T-helper 1 cell (primary cell): ENCODE measurements around the gene EBLN2.
"Not testable (repeated sequence)": the region's sequence is repeated elsewhere in the genome, so short reads cannot be mapped to it uniquely, and the experiment has no call there.

ENCODE experiments used
- DNase-seq, 5 donors: peaks; one replicate each; pipeline ENCODE4 v3.0.0-alpha.2; 2012 to 2020

EBLN2 gene

GRCh38 chr3:73066243-73066642 lies 4.8 kb downstream of the EBLN2 start:
- not testable (repeated sequence) for DNase-seq

- DNase-seq, result no peak
Observed at GRCh38 chr3:73068419-73068818, 7.0 kb downstream of the EBLN2 start.

- DNase-seq, result no peak
Observed at GRCh38 chr3:73069187-73069586, 7.7 kb downstream of the EBLN2 start.

GRCh38 chr3:73069775-73070444 lies 8.5 kb downstream of the EBLN2 start:
- no peak for DNase-seq

- no peak for DNase-seq
Observed at GRCh38 chr3:73070675-73071575, 9.5 kb downstream of the EBLN2 start.

- DNase-seq, result no peak
Observed at GRCh38 chr3:73071952-73072351, 10.5 kb downstream of the EBLN2 start.

GRCh38 chr3:73072634-73073033 lies 11.2 kb downstream of the EBLN2 start:
- DNase-seq, result no peak

- DNase-seq, result no peak
Observed at GRCh38 chr3:73073091-73073707, 11.7 kb downstream of the EBLN2 start.

- no peak for DNase-seq
Observed at GRCh38 chr3:73074781-73075180, 13.3 kb downstream of the EBLN2 start.

GRCh38 chr3:73080216-73080966 lies 18.9 kb downstream of the EBLN2 start:
- DNase-seq, result no peak

GRCh38 chr3:73081140-73081539 lies 19.7 kb downstream of the EBLN2 start:
- DNase-seq, result no peak

GRCh38 chr3:73084170-73084569 lies 22.7 kb downstream of the EBLN2 start:
- DNase-seq, result no peak

- DNase-seq, result peak in 3 of 5 donors; percentile 13 to 34 (median 19)
Observed at GRCh38 chr3:73086071-73086494, 24.6 kb downstream of the EBLN2 start.

GRCh38 chr3:73094129-73094528 lies 32.7 kb downstream of the EBLN2 start:
- no peak for DNase-seq

GRCh38 chr3:73094951-73095350 lies 33.5 kb downstream of the EBLN2 start:
- DNase-seq, result no peak

- no peak for DNase-seq
Observed at GRCh38 chr3:73096169-73096568, 34.7 kb downstream of the EBLN2 start.

- DNase-seq, result no peak
Observed at GRCh38 chr3:73098026-73098425, 36.6 kb downstream of the EBLN2 start.

- DNase-seq, result no peak
Observed at GRCh38 chr3:73098873-73099272, 37.4 kb downstream of the EBLN2 start.

GRCh38 chr3:73100741-73101559 lies 39.5 kb downstream of the EBLN2 start:
- peak; percentile 18 to 71 (median 50) for DNase-seq

- no peak for DNase-seq
Observed at GRCh38 chr3:73101881-73102280, 40.4 kb downstream of the EBLN2 start.

- no peak for DNase-seq
Observed at GRCh38 chr3:73107215-73107614, 45.8 kb downstream of the EBLN2 start.

- no peak for DNase-seq
Observed at GRCh38 chr3:73107676-73108187, 46.3 kb downstream of the EBLN2 start.
